Measurements from ENCODE around the gene BMX.

Gene BMX

DNA sequence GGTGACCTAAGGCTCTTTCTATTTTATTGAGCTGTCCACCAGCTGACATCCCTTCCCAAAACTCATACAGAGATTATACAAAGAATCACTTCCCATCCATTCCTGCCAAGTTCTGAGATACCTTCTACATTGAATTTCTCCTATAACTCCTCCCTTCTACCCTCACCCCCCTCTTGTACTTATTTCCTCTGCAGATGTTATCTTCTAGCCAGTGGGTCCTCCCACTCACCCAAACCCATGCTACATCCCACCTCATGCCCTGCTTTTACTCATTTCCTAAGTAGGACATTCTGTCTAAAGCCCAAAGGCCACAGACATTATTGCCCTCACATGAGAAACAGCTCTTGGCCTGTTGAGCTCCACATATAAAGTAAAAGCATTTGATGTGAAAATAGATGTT, 28.6 kb downstream of the BMX start:
- no peak for TF ChIP-seq CTCF (IDR thresholded peaks at IDR 0.05)

DNA sequence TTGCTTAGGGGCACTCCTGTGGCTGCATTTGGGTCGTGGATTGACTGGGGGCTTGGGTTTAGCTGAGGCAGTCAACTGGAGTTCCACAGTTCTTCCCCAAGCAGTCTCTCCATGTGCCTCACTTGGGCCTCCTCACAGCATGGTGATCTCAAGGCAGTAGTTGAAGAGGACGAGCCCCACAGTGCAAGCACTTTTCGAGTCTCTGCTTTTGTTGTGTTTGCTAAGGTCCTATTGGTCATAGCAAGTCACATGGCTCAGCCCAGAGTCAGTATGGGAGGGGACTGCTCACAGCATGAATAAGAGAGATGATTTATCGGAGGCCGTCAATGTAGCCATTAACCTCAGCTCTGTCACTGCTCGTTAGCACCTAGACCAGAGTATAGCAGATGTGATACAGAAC, 29.7 kb downstream of the BMX start:
- H3K4me3 ChIP-seq, result no peak overlapping the region
- DNase-seq, result no peak

More for the DNA sequence above, 28.6 kb downstream of the BMX start:
- Histone ChIP-seq H3K9me3 (no peaks in the 10 kb centered on the region), H3K4me3 (no peak overlapping the region), H3K36me3 (no peaks in the 10 kb centered on the region), H3K27me3 (no peaks in the 10 kb centered on the region), H3K27ac (no peak overlapping the region), H3K4me1 (no peaks in the 10 kb centered on the region)
- no peak for DNase-seq
- intact Hi-C loops (cut with DNase I; ENCODE audit: low total_unique reads), result no loop called here

GRCh38 chrX:15546745-15547144, 46.1 kb downstream of the BMX start:
- no peak overlapping the region for H3K27ac ChIP-seq
- no peaks in the 10 kb centered on the region for H3K36me3 ChIP-seq
- H3K9me3 ChIP-seq, result peaks cover 0 to 5% (median 0%) of the 10 kb centered on the region in 3 donors
- no peak for DNase-seq
- H3K4me1 ChIP-seq, result no peaks in the 10 kb centered on the region
- no peak for TF ChIP-seq CTCF (IDR thresholded peaks at IDR 0.05)
- no peak overlapping the region for H3K4me3 ChIP-seq
- no peaks in the 10 kb centered on the region for H3K27me3 ChIP-seq
- intact Hi-C loops (cut with DNase I; ENCODE audit: low total_unique reads), result no loop called here

More for the DNA sequence above, 29.7 kb downstream of the BMX start:
- H3K9me3 ChIP-seq, result no peaks in the 10 kb centered on the region
- no peaks in the 10 kb centered on the region for H3K36me3 ChIP-seq
- no peaks in the 10 kb centered on the region for H3K27me3 ChIP-seq
- intact Hi-C loops (cut with DNase I; ENCODE audit: low total_unique reads), result no loop called here
- no peak for TF ChIP-seq CTCF (IDR thresholded peaks at IDR 0.05)
- no peak overlapping the region for H3K27ac ChIP-seq
- H3K4me1 ChIP-seq, result no peaks in the 10 kb centered on the region

DNA sequence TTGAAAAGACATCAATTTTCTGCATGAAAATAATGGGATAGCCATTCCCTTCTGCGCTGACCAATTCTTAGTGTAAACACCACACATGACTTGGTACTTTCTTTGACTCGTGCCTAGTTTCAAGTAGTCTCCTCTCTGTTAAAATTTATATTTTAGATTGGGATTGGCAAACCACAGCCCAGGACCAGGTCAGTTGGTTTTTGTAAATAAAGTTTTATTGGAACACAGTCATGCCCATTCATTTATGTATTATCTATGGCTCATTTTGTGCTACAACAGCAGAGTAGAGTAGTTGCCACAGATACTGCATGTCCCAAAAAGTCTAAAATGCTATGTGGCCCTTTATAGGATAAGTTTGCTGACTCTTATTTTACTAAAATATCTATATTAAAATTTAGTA, 46.7 kb downstream of the BMX start:
- intact Hi-C loops (cut with DNase I; ENCODE audit: low total_unique reads), result no loop called here
- no peak overlapping the region for H3K4me3 ChIP-seq
- TF ChIP-seq CTCF (IDR thresholded peaks at IDR 0.05), result no peak
- no peaks in the 10 kb centered on the region for H3K36me3 ChIP-seq
- no peak overlapping the region for H3K27ac ChIP-seq
- no peaks in the 10 kb centered on the region for H3K27me3 ChIP-seq
- no peak for DNase-seq
- no peaks in the 10 kb centered on the region for H3K4me1 ChIP-seq
- H3K9me3 ChIP-seq, result peaks cover 0 to 5% (median 0%) of the 10 kb centered on the region in 3 donors

- Histone ChIP-seq H3K36me3 (no peaks in the 10 kb centered on the region), H3K27ac (no peak overlapping the region), H3K4me3 (no peak overlapping the region), H3K4me1 (no peaks in the 10 kb centered on the region), H3K27me3 (no peaks in the 10 kb centered on the region), H3K9me3 (peaks cover 0 to 5% (median 0%) of the 10 kb centered on the region in 3 donors)
- no peak for DNase-seq
- intact Hi-C loops (cut with DNase I; ENCODE audit: low total_unique reads), result no loop called here
- TF ChIP-seq CTCF (IDR thresholded peaks at IDR 0.05), result no peak
These were observed 48.8 kb downstream of the BMX start for GRCh38 chrX:15549189-15550012.
